Cardiac atrium fibroblast (primary cell): Measurements from ENCODE around the gene DBF4B. TPM values are rescaled to one million over a fixed set of nuclear protein-coding genes. Genes with fewer than 3 reads are reported as not detected.

Experiments used
- total RNA-seq: library from RNA; depleted of rRNA; stranded (reverse); fragments of >200 nt; gene quantifications from 2 replicates; pipeline ENCODE4 v1.2.3, GENCODE V29; 2015

Gene DBF4B
- 4.2 and 4.4 TPM in 2 replicates for total RNA-seq

DNA sequence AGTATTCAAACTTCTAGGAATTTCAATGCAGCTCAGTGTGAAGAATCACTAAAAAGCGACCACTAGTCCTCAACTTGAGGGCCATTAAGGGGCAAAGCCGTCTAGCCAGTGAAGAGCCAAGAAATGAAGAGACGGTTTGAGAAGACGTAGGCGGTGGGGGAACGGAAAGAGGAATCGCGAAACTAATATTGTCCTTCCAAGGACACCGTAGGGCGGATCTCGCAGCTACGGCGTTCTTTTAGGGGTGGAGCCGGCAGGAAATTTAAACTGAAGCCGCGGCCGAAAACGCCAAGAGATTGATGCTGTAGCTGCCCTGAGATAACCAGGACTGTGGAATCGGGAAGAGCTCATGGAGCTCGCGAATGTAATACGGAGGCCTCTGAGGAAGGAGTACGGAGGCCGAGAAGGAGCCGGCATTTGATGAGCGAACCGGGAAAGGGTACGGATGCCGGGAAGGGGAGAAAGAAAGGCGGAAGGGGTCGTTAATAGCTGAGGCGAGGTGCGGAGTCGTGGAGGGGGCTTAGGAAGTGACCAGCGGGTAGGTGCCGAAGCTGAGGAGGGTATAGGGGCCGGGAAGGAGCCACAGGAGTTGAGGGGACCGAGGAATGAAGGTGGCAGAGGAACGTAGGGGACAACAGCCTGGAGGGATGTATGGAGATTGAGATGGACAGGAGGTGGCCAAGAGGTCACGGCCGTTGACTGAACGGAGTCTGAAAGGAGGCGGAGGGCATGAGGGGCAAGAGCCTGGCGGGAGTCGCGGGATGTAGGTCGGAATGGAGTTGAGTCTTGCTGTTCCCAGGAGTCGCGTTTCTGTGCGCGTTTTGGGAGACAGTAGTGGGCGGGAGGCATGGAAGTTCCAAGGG, at the start of gene DBF4B:
Gene DBF4B, plus strand, starts transcription at position 265 of the 863 bp plus-strand sequence. Its CDS starts 156 bp downstream, at position 421.

DNA sequence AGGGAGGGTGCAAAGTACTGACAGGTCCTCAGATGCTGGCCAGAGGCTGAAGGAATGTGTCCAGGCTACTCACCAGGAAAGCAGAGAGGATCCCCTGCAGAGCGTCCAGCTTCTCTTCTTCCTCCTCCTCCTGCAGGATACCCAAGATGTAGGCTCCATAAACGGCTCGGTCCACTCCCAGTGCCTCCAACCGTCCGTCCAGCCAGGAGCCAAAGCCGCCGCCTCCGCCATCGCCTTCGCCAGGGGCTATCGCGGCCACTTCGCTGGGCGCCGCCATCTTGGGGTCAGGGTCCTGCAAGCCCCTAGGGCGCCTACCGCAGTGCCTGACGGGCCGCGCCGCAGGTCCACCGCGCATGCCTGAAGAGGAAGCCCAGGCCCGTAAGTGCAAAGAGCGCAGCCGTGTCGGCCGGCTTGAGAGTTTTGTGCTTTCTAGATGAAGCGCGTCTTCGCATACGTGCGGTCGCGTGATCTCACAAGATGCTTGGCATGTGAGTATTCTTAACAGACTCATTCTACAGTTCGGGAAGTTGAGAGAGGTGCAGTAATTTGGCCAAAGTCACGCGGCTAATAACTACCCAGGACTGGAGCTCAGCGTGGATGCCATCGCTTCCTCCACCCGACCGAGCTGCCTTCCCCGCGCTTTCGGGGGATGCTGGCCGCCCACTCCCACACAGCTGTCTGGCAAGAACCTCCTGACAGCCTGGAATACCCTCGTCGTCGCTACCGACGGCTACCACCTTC, 18.8 kb upstream of the DBF4B start, which contains the start of gene CCDC43:
Gene CCDC43, minus strand, starts transcription at position 300 of the 741 bp plus-strand sequence. Its CDS starts 23 bp downstream, at position 277.

DNA sequence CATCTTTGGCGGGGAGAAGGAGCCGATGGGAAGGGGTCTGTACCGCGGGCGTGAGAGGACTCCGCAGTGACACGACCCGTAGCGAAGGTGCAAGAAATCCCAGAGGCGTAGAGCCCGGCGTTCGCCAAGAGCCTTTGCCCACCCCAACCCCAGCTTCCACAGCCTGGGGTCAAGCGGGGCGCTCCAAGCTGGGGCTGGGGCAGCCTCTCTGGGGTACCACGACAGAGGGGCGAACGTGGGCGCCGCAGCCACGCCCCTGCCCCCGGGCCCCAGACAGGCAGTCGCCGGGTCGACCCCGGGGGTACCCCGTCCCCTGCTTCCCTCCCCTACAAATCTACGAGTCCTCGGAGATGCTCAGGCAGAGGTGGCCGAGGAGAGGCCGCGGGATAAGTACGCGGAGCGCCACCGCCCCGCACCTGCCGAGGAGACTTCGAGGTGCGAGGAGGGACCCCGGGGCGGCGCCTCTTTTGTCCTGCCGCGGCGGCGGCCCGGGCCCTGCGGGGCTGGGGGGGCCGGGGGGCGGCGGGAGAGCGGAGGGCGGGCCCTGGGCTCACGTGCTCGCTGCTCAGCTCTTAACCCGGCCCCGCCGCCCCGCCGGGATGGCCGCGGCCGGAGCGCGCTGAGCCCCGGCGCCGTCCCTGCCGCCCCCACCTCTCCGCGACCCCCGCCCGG, 50.1 kb downstream of the DBF4B start, which contains the start of gene ADAM11:
Gene ADAM11, plus strand, starts transcription at position 575 of the 672 bp plus-strand sequence. CDS start 212 bp downstream, outside the sequence.

Other genes starting within 250 kb of the DBF4B start
- 13.0 and 13.2 TPM in 2 replicates for gene GPATCH8, start 205.3 kb upstream of the DBF4B start, total RNA-seq
- 3.4 and 8.8 TPM in 2 replicates for gene FZD2, start 151.2 kb upstream of the DBF4B start, total RNA-seq
- under 0.01 TPM in 1 of 2 replicates, not detected in the other for gene MEIOC, start 52.2 kb upstream of the DBF4B start, total RNA-seq
- gene CCDC43, start 18.9 kb upstream of the DBF4B start, total RNA-seq = 16.4 and 22.8 TPM in 2 replicates
- gene ADAM11, start 50.3 kb downstream of the DBF4B start, total RNA-seq = 1.5 and 2.2 TPM in 2 replicates
- 4.7 and 5.3 TPM in 2 replicates for gene GJC1, start 121.6 kb downstream of the DBF4B start, total RNA-seq
- not detected in 2 replicates for gene HIGD1B, start 139.2 kb downstream of the DBF4B start, total RNA-seq
- 43.3 and 43.9 TPM in 2 replicates for gene EFTUD2, start 190.8 kb downstream of the DBF4B start, total RNA-seq
- not detected in 2 replicates for gene GFAP, start 206.8 kb downstream of the DBF4B start, total RNA-seq
- gene KIF18B, start 239.1 kb downstream of the DBF4B start, total RNA-seq = 4.2 and 5.2 TPM in 2 replicates